A673 (cell line): Measurements from ENCODE around the gene SUPT7L.

ENCODE experiments used
- EZH2 ChIP-seq: fragments of 200-600 bp; sonication (generic); IDR thresholded peaks from 2 replicates; pipeline ENCODE4 v1.6.1; 2017; ENCODE audit warnings: borderline replicate concordance, low read depth, mild to moderate bottlenecking, mixed read lengths, antibody characterized with exemption, low read length; ENCODE audit not compliant: poor library complexity, severe bottlenecking
- TF ChIP-seq, protein P1 (sequence below): fragments of 300-800, 200-600 bp; sonication (generic); conservative IDR thresholded peaks from 2 replicates; pipeline ENCODE4 v1.5.1; 2017; ENCODE audit warnings: low read depth, mild to moderate bottlenecking, antibody characterized with exemption, low read length, moderate library complexity, mixed read lengths

- TF ChIP-seq, protein P1, sequence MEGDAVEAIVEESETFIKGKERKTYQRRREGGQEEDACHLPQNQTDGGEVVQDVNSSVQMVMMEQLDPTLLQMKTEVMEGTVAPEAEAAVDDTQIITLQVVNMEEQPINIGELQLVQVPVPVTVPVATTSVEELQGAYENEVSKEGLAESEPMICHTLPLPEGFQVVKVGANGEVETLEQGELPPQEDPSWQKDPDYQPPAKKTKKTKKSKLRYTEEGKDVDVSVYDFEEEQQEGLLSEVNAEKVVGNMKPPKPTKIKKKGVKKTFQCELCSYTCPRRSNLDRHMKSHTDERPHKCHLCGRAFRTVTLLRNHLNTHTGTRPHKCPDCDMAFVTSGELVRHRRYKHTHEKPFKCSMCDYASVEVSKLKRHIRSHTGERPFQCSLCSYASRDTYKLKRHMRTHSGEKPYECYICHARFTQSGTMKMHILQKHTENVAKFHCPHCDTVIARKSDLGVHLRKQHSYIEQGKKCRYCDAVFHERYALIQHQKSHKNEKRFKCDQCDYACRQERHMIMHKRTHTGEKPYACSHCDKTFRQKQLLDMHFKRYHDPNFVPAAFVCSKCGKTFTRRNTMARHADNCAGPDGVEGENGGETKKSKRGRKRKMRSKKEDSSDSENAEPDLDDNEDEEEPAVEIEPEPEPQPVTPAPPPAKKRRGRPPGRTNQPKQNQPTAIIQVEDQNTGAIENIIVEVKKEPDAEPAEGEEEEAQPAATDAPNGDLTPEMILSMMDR = no peak
- TF ChIP-seq EZH2 = no peak
Measured at GRCh38 chr2:27671235-27671634, 7.8 kb upstream of the SUPT7L start.
